A549 (cell line): Measurements from ENCODE around the gene PLS3. TPM values are rescaled to one million over a fixed set of nuclear protein-coding genes. Genes with fewer than 3 reads are reported as not detected.

ENCODE experiments used
- ATAC-seq, 2 experiments: fragments of 200-7000 bp in 1 of 2; fragments of >200 bp in 1 of 2; cut with Nextera tagmentation in 1 of 2; cut with Tn5 transposase in 1 of 2; 3 replicates each; pipeline versions ENCODE4 v1.8.0 to v1.9.1; 2018 to 2020; ENCODE audit warnings: mild to moderate bottlenecking in 1 of 2, moderate library complexity in 1 of 2
- CTCF ChIA-PET: fragments of 300-600 bp; sonication (Branson Sonifier 250); formaldehyde crosslinking; extraction: SDS; loops from one replicate; lab custom pipeline; 2021; ENCODE audit warnings: antibody characterized with exemption, inconsistent platforms; lab: Yijun Ruan, JAX
- POLR2A ChIA-PET: fragments of 350-600 bp; formaldehyde crosslinking; extraction: SDS; loops from one replicate; lab custom pipeline; 2021; ENCODE audit warnings: antibody characterized with exemption, inconsistent platforms; lab: Yijun Ruan, JAX
- DNase-seq, 2 experiments: peaks; one replicate each; pipeline versions ENCODE4 v3.0.0 to v3.0.0-alpha.2; 2011 to 2016; ENCODE audit warnings: low read depth in 1 of 2, low spot score in 1 of 2
- FAIRE-seq: peaks from 2 replicates; lab custom pipeline; 2011; peaks lifted over from hg19 to GRCh38; lab: Jason Lieb, UNC
- H3K27ac ChIP-seq, 2 experiments: fragments of >200 bp; sonication (Bioruptor Twin); formaldehyde crosslinking; 3 replicates each; pipeline ENCODE4 v1.5.1; 2016 to 2017
- H3K4me1 ChIP-seq: fragments of >200 bp; sonication (Bioruptor Twin); formaldehyde crosslinking; 3 replicates; pipeline ENCODE4 v1.6.1; 2016
- H3K4me2 ChIP-seq: fragments of >200 bp; sonication (Bioruptor Twin); formaldehyde crosslinking; 3 replicates; pipeline ENCODE4 v1.6.1; 2016
- H3K4me3 ChIP-seq: fragments of >200 bp; sonication (Bioruptor Twin); formaldehyde crosslinking; 3 replicates; pipeline ENCODE4 v1.5.1; 2016
- H3K9me3 ChIP-seq: fragments of >200 bp; sonication (Bioruptor Twin); formaldehyde crosslinking; 3 replicates; pipeline ENCODE4 v1.6.1; 2016
- CEBPB ChIP-seq, 2 experiments: fragments of >200 bp in 1 of 2; sonication (Bioruptor Twin) in 1 of 2; formaldehyde crosslinking in 1 of 2; IDR thresholded peaks; 2 replicates each; pipeline ENCODE4 v1.6.1; 2012 to 2016
- CHD4 ChIP-seq: fragments of 200-600 bp; sonication (generic); IDR thresholded peaks from 2 replicates; pipeline ENCODE4 v1.6.1; 2016; ENCODE audit warnings: antibody characterized with exemption, mild to moderate bottlenecking, borderline replicate concordance
- EHMT2 ChIP-seq: fragments of 200-600 bp; sonication (generic); IDR thresholded peaks from 2 replicates; pipeline ENCODE4 v1.6.1; 2016; ENCODE audit warnings: antibody characterized with exemption, low read depth, mild to moderate bottlenecking, moderate library complexity
- EP300 ChIP-seq, 2 experiments: fragments of >200 bp; sonication (Bioruptor Twin); formaldehyde crosslinking; IDR thresholded peaks; 2 replicates in 1 of 2; 3 replicates in 1 of 2; pipeline ENCODE4 v1.6.1; 2016 to 2017
- FOXS1 ChIP-seq: fragments of 250-450 bp; sonication (Bioruptor Pico); IDR thresholded peaks from 2 replicates; pipeline ENCODE4 v1.5.0; 2020; ENCODE audit warnings: mild to moderate bottlenecking, moderate library complexity
- GATA3 ChIP-seq: IDR thresholded peaks from 2 replicates; pipeline ENCODE4 v1.6.1; 2012; ENCODE audit warnings: borderline replicate concordance
- HDAC2 ChIP-seq: fragments of 200-600 bp; sonication (generic); IDR thresholded peaks from 2 replicates; pipeline ENCODE4 v1.6.1; 2016
- JUN ChIP-seq, 2 experiments: fragments of >200 bp; sonication (Bioruptor Twin); formaldehyde crosslinking; IDR thresholded peaks; 2 replicates in 1 of 2; 3 replicates in 1 of 2; pipeline ENCODE4 v1.6.1; 2016 to 2017
- KDM1A ChIP-seq: fragments of 200-600 bp; sonication (generic); IDR thresholded peaks from 2 replicates; pipeline ENCODE4 v1.6.1; 2016; ENCODE audit warnings: low read depth, mild to moderate bottlenecking
- KDM5A ChIP-seq: fragments of 200-600 bp; sonication (generic); IDR thresholded peaks from 2 replicates; pipeline ENCODE4 v1.6.1; 2016; ENCODE audit warnings: antibody characterized with exemption, mild to moderate bottlenecking
- MYC ChIP-seq: IDR thresholded peaks from 2 replicates; pipeline ENCODE4 v1.6.1; 2012; ENCODE audit warnings: mild to moderate bottlenecking, inconsistent platforms, low read length, improper control_type of control experiment, borderline replicate concordance
- NFE2L2 ChIP-seq: fragments of 150-350 bp; conservative IDR thresholded peaks from 2 replicates; pipeline ENCODE4 v1.6.1; 2014; ENCODE audit warnings: low read length
- NR3C1 ChIP-seq: fragments of >200 bp; sonication (Bioruptor Twin); formaldehyde crosslinking; IDR thresholded peaks from 3 replicates; pipeline ENCODE4 v1.6.1; 2017
- POLR2A ChIP-seq: IDR thresholded peaks from 2 replicates; pipeline ENCODE4 v1.6.1; 2012; ENCODE audit warnings: mild to moderate bottlenecking, low read length
- RAD21 ChIP-seq, 2 experiments: fragments of >200 bp in 1 of 2; sonication (Bioruptor Twin) in 1 of 2; formaldehyde crosslinking in 1 of 2; IDR thresholded peaks in 1 of 2; conservative IDR thresholded peaks in 1 of 2; 2 replicates in 1 of 2; 3 replicates in 1 of 2; pipeline ENCODE4 v1.6.1; 2012 to 2018; ENCODE audit warnings: inconsistent platforms in 1 of 2
- RFX5 ChIP-seq: fragments of 450-650 bp; IDR thresholded peaks from 2 replicates; pipeline ENCODE4 v1.7.1; 2014; ENCODE audit warnings: antibody characterized with exemption, mild to moderate bottlenecking, moderate library complexity
- SMC3 ChIP-seq: fragments of >200 bp; sonication (Bioruptor Twin); formaldehyde crosslinking; IDR thresholded peaks from 3 replicates; pipeline ENCODE4 v1.6.1; 2018; ENCODE audit warnings: inconsistent platforms
- WGBS: methylation state at CpG from one replicate; pipeline ENCODE4 v1.1.6; 2017; ENCODE audit errors: missing lambda C conversion rate; 5-methylcytosine and 5-hydroxymethylcytosine counted together
- polyA plus RNA-seq, 4 experiments: library from polyadenylated mRNA; depleted of rRNA in 3 of 4; stranded (reverse); fragments of >200 nt; fragmentation: RNase III in 1 of 4; extraction: RNeasy Plus Mini Kit Qiagen cat#74134 plus additional on column Dnase treatment in 1 of 4; gene quantifications; 2 replicates in 3 of 4; 3 replicates in 1 of 4; pipeline ENCODE4 v1.2.3, GENCODE V29; 2011 to 2017
- TF ChIP-seq, protein P1 (sequence below): fragments of 450-650 bp; IDR thresholded peaks from 2 replicates; pipeline ENCODE4 v1.6.1; 2014; ENCODE audit warnings: antibody characterized with exemption
- TF ChIP-seq, protein P2 (sequence below): fragments of >200 bp; sonication (Bioruptor Twin); formaldehyde crosslinking; IDR thresholded peaks from 2 replicates; pipeline ENCODE4 v1.6.1; 2016
- TF ChIP-seq, protein P3 (sequence below): IDR thresholded peaks from 2 replicates; pipeline ENCODE4 v1.6.1; 2012
- TF ChIP-seq, protein P4 (sequence below): fragments of 150-350 bp; IDR thresholded peaks from 2 replicates; pipeline ENCODE4 v1.6.1; 2014; ENCODE audit warnings: low read depth, mild to moderate bottlenecking, low read length
- TF ChIP-seq, protein P5 (sequence below): fragments of 250-450 bp; sonication (Bioruptor Pico); IDR thresholded peaks from 2 replicates; pipeline ENCODE4 v1.5.0; 2020; ENCODE audit warnings: low read depth, mild to moderate bottlenecking, moderate library complexity
- TF ChIP-seq, protein P6 (sequence below): fragments of >200 bp; sonication (Bioruptor Twin); formaldehyde crosslinking; IDR thresholded peaks from 3 replicates; pipeline ENCODE4 v1.5.1; 2016

The PLS3 gene
- polyA plus RNA-seq, 2 of the 4 experiments (the other 2 are of a cell fraction) = 303 to 437 TPM

DNA sequence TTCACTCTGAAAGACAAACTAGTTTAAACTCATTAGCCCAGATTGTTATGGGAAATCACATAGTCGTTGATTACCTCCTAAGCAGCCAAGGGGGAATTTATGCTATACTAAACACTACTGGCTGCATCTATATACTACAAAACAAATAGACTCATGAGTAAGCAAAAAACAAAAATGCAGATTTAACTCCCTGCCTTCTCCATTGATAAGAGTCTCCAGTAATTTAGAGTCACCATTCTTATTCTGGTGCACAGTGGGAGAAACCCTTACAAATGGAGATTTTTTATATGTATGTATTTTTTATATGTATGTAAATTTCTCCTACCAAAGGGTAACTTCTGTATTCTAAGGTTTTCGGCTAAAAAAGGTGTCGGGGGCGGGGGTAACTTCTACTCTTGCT lies 126.6 kb downstream of the PLS3 start:
- Histone ChIP-seq H3K4me3 (no peak overlapping the region), H3K4me2 (no peak overlapping the region), H3K9me3 (no peaks in the 10 kb centered on the region), H3K27ac (no peak overlapping the region), H3K4me1 (no peaks in the 10 kb centered on the region)
- TF ChIP-seq RAD21 (conservative IDR thresholded peaks at IDR 0.05 in 1 of 2, IDR thresholded peaks at IDR 0.05 in 1 of 2) (no peak), GATA3 (no peak), JUN (IDR thresholded peaks at IDR 0.05) (no peak)
- FAIRE-seq (no peak), ATAC-seq (no peak), DNase-seq (no peak)
- 66% methylated on average over 4 of the region's 4 CpGs for WGBS
- POLR2A ChIA-PET = no interaction called here
- CTCF ChIA-PET = no interaction called here

DNA sequence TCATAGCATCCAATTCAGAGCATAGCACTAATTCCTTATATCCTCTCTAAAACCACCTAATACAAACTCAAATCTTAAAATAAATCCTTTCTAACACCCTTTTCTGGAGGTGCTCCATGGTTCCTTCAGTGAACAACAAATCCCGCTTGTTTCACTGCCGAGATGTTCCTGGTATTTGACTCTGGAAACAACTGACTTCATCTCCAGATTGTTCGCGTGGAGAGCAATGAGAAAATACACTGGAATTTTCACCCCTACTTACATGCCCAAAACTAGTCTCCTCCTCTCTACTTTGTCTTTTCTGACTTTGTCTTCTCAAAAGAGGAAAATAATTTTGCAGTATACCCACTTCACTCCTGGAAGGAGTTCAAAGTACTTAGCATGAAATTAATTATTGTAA lies 129.0 kb downstream of the PLS3 start:
- ATAC-seq (no peak), DNase-seq (no peak), FAIRE-seq (no peak)
- Histone ChIP-seq H3K4me1 (no peaks in the 10 kb centered on the region), H3K27ac (no peak overlapping the region), H3K4me3 (no peak overlapping the region), H3K9me3 (no peaks in the 10 kb centered on the region), H3K4me2 (no peak overlapping the region)
- TF ChIP-seq RFX5 (no peak), EP300 (IDR thresholded peaks at IDR 0.05) (no peak), NR3C1 (no peak), HDAC2 (no peak), CHD4 (no peak), CEBPB (IDR thresholded peaks at IDR 0.05) (no peak), EHMT2 (no peak), NFE2L2 (no peak), KDM1A (no peak), MYC (no peak), KDM5A (no peak), POLR2A (no peak)
- TF ChIP-seq, protein P1, sequence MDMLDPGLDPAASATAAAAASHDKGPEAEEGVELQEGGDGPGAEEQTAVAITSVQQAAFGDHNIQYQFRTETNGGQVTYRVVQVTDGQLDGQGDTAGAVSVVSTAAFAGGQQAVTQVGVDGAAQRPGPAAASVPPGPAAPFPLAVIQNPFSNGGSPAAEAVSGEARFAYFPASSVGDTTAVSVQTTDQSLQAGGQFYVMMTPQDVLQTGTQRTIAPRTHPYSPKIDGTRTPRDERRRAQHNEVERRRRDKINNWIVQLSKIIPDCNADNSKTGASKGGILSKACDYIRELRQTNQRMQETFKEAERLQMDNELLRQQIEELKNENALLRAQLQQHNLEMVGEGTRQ = no peak
- TF ChIP-seq, protein P2, sequence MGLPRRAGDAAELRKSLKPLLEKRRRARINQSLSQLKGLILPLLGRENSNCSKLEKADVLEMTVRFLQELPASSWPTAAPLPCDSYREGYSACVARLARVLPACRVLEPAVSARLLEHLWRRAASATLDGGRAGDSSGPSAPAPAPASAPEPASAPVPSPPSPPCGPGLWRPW = no peak
- TF ChIP-seq, protein P3, sequence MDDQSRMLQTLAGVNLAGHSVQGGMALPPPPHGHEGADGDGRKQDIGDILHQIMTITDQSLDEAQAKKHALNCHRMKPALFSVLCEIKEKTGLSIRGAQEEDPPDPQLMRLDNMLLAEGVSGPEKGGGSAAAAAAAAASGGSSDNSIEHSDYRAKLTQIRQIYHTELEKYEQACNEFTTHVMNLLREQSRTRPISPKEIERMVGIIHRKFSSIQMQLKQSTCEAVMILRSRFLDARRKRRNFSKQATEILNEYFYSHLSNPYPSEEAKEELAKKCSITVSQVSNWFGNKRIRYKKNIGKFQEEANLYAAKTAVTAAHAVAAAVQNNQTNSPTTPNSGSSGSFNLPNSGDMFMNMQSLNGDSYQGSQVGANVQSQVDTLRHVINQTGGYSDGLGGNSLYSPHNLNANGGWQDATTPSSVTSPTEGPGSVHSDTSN = no peak
- TF ChIP-seq, protein P4, sequence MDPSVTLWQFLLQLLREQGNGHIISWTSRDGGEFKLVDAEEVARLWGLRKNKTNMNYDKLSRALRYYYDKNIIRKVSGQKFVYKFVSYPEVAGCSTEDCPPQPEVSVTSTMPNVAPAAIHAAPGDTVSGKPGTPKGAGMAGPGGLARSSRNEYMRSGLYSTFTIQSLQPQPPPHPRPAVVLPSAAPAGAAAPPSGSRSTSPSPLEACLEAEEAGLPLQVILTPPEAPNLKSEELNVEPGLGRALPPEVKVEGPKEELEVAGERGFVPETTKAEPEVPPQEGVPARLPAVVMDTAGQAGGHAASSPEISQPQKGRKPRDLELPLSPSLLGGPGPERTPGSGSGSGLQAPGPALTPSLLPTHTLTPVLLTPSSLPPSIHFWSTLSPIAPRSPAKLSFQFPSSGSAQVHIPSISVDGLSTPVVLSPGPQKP = no peak
- TF ChIP-seq, protein P5, sequence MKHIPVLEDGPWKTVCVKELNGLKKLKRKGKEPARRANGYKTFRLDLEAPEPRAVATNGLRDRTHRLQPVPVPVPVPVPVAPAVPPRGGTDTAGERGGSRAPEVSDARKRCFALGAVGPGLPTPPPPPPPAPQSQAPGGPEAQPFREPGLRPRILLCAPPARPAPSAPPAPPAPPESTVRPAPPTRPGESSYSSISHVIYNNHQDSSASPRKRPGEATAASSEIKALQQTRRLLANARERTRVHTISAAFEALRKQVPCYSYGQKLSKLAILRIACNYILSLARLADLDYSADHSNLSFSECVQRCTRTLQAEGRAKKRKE (CRISPR knock-in tag) = no peak
- ChIA-PET CTCF (interaction anchor here (0.6 to 2.0 kb wide), 5 partner anchors 8 to 116 kb away, joined by 3 to 15 read pairs (median 4); no protein-coding TSS in a partner anchor), POLR2A (no interaction called here)
- 80% methylated on average over 4 of the region's 4 CpGs for WGBS

DNA sequence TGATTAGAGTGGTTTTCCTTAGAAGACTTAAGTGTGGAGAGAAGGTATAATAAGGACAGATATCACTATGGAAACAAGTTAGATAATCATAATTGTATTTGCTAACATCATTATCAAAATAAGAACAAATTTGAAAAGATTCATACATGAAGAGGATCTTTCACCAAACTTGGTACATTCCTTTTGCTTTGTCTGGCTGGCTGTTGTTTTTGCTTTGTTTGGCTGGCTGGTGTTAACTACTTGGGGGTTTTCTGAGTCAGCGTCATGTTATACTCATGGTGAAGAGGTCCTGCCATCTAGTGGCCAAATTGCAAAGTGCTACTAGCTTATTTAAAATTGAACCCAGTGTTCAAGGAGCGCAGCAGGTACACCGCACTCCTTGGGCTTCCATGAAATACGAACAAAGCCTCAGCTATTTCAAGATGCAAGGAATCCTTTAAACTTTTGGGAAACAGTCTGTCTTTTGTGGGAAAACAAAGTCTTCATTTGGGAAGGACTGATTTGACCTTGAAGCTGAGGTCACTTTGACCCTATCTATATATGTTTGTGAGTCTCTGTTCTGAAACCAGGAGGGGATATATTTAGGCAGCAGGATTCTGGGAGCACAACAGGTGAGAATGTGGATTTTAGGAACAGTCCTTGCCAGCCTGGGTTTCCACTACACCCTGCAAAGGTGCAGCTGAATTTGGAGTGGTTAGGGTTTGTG lies 129.7 kb downstream of the PLS3 start:
- DNase-seq = peak; percentile 49 to 69
- no peak overlapping the region for H3K27ac ChIP-seq
- no peak for FAIRE-seq
- 26% methylated on average over 4 of the region's 4 CpGs for WGBS
- H3K9me3 ChIP-seq = no peaks in the 10 kb centered on the region
- TF ChIP-seq CHD4 = no peak
- TF ChIP-seq FOXS1 (CRISPR knock-in tag) = no peak
- TF ChIP-seq RAD21 (conservative IDR thresholded peaks at IDR 0.05 in 1 of 2, IDR thresholded peaks at IDR 0.05 in 1 of 2) = peak; percentile 69 to 71
- peak; percentile 52; the same call in 2 of the 3 replicates for TF ChIP-seq SMC3
- no peak for TF ChIP-seq JUN (IDR thresholded peaks at IDR 0.05)
- no peak for TF ChIP-seq KDM1A
- TF ChIP-seq, protein P6, sequence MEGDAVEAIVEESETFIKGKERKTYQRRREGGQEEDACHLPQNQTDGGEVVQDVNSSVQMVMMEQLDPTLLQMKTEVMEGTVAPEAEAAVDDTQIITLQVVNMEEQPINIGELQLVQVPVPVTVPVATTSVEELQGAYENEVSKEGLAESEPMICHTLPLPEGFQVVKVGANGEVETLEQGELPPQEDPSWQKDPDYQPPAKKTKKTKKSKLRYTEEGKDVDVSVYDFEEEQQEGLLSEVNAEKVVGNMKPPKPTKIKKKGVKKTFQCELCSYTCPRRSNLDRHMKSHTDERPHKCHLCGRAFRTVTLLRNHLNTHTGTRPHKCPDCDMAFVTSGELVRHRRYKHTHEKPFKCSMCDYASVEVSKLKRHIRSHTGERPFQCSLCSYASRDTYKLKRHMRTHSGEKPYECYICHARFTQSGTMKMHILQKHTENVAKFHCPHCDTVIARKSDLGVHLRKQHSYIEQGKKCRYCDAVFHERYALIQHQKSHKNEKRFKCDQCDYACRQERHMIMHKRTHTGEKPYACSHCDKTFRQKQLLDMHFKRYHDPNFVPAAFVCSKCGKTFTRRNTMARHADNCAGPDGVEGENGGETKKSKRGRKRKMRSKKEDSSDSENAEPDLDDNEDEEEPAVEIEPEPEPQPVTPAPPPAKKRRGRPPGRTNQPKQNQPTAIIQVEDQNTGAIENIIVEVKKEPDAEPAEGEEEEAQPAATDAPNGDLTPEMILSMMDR = peak; percentile 64
- ChIA-PET CTCF (interaction anchor here (0.5 to 2.0 kb wide), 21 partner anchors 9 to 1693 kb away, joined by 3 to 15 read pairs (median 4); no protein-coding TSS in a partner anchor), POLR2A (no interaction called here)
- H3K4me3 ChIP-seq = no peak overlapping the region
- ATAC-seq = peak; percentile 77 to 90
- no peak overlapping the region for H3K4me2 ChIP-seq
- no peaks in the 10 kb centered on the region for H3K4me1 ChIP-seq
